NCI-H1105 (cell line): ENCODE data around the gene SMPD1.

Source experiments
- DNase-seq: peaks from one replicate; lab custom pipeline; 2025; lab: John Stamatoyannopoulos, UW

Gene SMPD1

GRCh38 chr11:6389905-6390717 lies at the start of gene SMPD1:
SMPD1 (plus strand) TSS chr11:6390474; CDS start chr11:6390599, 125 bp downstream.
- peak; percentile 86 for DNase-seq

DNA sequence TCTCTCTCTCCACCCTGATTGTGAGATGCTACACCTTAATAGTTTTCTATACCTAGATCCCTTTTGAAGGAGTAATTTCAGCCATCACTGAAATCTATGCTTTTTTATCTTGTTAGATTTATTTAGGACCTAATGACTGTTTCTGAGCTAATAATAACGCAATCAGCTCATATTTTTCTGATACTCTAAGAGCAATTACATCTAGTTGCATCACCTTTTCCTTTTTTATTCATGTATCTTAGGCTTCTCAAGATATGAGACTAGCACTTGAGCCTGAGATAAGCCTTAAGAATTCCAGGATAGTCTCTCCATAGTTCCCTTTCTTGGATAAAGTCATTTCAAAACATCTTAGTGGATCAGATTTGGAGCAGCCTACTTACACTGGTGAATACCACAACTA lies 44.9 kb upstream of the SMPD1 start:
- no peak for DNase-seq

DNA sequence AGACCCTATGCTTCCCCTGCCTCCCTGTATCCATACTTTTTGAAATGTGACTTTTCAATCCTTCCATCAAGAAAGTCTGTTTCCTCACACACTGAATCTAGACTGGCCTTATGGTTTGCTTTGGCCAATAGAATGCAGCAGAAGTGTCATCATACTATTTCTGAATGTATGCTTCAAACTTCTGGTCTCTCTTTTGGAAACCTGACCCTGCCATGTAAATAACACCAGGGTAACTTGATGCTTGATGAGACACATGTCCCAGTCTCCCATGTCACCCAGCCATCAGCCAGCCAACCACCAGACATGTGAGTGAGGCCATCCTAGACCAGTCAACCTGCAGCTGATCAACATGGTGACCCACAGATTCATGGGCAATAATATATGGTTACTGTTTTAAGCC lies 40.2 kb upstream of the SMPD1 start:
- DNase-seq = no peak

DNA sequence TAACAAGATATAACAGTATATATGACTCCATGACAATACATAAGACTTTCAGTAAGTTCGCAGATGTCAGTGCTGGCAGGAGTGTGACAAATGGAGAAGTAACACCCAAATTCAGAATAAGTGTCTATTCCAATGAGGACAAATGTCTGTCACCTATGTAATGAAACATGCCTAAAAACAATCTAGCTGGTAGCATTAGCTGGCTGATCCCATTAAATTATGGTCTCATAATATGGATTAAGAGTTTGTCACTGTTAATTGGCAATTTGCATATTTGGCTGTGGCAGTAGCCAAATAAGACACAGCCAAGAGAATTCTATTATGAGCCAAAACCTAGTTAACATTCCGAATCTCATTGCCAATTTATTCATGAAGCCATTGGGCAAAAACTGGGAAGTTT lies 39.8 kb upstream of the SMPD1 start:
- DNase-seq = no peak

DNA sequence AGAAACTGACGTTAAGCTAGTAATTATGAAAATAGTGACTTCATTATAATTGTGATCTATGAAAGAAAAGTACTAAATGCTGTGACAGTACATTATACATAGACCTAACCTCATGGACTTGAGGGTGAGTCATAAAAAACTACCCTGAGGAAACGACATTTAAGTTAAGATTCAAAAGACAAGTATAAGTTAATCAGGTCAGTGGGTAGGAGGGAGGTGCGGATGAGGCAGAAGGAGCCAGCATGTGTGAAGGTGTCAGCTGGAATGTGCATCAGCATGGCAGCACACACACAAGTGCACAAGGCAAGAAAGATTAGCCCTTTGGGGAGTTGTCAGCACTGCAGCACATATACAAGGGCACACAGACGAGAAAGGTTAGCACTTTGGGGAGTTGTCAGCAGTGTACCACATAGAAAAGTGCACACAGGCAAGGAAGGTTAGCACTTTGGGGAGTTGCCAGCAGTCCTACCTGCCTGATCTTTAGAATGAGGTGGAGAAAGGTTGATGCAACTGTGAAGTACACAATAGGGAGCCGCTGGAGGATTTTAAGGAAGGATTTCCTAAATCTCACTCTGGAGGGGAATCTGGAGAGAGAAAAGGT lies 38.4 kb upstream of the SMPD1 start:
- no peak for DNase-seq

DNA sequence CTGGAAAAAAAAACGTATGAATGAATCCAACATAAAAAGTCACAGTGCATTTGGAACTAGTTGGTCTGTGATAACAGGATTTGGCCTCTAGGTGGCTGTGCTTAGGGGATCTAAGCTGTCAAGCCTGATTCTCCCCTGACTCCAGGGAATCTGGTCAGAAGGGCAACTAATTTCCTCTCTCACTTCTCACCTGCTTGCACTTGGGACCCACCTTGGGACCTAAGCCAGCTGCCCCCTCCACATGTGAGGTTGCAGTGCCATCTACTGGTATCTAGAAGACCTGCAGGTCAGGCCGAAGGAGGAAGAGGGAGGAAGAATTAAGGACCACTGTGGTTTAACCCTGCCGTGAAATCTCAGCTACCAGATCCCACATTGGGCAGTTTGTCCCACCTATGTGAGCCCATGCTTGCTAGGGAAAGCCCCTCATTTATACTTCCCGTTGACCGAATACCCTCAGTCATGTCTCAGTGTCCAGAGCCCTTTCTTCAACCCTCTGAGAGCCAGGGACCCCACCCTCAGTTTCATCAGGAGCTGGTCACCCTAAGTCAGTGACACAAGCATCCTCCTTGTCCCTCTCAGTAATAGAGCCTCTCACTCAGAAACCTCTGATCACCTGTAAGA lies 36.8 kb upstream of the SMPD1 start:
- DNase-seq = peak; percentile 93

- DNase-seq = no peak
Observed at GRCh38 chr11:6354651-6355485, 35.4 kb upstream of the SMPD1 start.

GRCh38 chr11:6356503-6357055 lies 33.7 kb upstream of the SMPD1 start:
- no peak for DNase-seq

DNA sequence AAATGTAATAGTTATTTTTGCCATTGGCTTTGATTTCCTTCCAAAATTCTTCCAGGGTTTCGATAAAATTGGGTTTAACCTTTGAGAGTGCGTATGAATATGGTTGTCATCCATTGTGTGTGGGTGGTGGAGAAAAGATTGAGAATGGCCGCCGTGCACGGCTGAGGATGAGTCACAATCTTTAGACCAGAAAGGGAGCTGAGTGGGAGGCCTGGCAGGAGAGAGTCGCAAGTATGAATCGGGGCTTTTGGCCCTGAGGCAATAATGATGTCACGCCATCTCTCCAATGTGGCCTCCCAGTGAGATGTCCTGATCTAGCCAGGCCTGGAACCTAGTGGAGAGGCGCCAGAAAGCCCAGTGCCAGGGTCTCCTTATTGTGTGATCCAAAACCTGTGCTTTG lies 33.1 kb upstream of the SMPD1 start:
- no peak for DNase-seq

- DNase-seq = no peak
Observed at GRCh38 chr11:6360183-6360582, 30.1 kb upstream of the SMPD1 start.

DNA sequence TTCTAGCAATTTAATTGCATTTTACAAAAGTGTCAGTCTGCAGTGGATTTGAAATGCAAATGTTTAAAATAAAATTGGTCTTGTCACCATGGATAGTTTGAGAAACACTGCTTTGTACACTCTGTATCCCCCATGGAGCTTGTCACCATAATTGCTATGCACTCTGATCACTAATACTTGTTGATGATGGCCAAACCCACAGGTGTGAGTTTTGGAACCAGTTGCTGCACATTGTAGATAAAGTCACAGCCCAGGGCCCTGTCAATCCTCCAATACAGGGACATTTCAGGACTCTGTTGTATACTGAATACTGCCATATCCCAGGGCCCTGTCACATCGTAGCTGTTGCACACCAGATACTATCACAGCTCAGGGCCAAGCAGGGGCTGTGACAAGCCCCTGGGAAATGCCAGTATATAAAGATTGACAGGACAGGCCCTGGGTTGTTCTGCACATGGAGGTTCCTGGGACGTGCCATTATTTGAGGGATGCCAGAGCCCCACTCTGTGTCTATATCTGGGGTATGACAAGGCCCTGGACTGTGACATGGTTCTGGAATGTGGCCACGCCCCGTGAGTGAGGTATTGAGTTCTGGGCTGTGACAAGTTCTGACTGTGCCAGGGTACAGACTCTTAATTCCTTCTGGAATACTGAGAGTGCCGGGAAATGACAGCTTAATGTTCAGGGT lies 27.9 kb upstream of the SMPD1 start:
- DNase-seq = no peak

DNA sequence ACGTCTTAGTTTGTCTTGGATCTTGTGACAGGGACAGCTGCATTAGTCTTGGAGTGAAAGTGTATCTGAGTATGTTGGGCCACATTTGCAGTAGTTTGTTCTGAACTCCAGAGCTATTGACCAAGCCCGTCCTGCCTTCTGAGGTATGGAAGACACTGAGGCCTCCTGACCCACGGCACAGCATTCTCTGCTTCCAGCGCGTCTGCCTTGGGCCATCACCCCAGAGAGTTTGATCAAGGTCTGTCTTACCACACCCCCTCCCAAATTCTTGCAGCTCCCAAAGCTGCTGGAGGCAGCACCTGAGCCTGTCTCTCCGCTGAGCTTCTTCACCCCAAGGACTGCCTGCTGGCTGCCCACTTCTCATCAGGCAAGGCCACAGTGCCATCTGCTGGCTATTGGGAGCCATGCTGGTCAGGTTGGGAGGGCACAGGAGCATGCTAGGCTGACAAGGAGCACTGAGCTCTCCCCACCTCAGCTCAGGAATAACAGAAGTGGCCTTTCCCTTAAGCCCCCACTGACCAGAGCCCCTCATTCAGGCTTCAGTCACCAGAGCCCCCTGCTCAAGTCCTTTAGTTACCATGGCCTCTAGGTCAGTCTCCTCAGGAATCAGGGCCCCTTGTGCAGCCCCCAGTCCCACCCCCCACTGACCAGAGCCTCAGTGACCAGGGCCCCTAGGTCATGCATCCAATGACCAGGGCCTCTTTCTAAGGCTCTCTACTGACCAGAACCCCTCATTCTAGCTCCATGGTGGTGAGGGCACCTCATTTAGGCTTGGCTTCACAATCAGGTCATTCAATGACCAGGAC lies 27.2 kb upstream of the SMPD1 start:
- peak; percentile 67 for DNase-seq

DNA sequence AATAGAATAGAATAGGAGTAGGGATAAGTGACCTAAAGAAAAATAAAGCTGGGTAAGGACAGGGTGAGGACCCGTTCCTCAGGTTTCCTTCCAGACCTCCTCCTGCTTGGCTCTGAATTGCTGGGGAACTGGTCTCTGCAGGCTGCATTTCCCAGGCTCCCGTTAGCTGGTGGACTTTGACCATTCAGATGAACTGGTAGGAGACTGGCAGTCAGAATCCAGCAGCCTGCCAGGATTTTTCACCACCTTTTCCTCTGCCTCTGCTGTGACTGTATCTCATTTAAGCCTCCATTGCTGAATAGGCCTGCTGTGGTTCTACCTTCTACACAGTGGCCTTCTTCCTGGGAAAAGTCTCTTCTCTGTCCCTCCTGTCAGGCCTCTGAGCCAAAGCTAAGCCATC lies 24.6 kb upstream of the SMPD1 start:
- no peak for DNase-seq

- no peak for DNase-seq
Observed at GRCh38 chr11:6371825-6372224, 18.4 kb upstream of the SMPD1 start.

DNA sequence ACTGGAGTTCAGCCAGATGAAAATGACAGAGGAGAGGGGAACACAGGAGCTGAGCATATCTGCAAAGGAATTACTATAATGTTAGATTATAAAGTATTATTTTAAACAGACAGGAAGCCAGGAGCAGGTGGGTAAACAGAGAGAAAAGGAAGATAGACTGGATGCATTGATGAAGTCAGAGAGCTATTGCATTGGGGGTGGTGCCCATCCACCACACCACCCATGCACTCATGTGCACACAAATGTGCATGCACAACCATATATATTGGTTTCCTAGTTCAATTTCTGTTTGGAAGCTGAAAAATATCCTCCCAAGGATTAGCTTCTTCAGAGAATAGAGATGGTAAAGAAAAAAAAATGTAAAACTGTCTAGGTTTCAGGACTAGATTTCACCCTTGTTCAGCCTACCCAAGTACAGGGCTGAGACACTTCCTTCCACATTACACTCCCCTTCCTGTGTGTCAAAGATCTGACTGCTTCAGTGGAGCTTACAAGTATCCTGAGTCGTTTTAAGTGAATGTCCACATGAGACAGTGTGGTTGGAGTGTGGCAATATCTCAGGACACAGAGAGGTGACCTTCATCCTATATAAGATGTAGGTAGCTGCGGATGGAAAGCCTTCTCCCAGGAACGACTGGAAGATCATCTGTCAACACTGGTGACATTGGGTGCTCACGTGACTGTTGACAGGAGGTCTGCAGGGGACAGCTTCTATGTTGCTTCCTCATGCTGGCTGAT lies 12.2 kb upstream of the SMPD1 start:
- DNase-seq = no peak

DNA sequence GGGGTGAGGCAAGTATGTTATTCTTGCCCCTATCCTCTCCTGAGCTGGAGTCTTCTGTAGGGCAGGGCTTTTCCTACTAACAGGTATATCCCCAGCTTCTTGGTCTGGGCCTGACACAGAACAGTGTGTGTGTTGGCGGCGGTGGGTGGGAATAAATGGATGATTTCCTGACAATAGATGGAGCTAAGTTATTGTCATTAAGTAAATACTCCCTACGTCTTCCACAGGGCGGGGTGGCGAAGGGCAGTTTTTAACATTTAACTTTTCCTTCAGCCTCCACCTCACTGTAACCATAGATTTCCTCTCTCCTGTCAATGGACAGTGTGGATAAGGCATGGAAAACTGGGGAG lies 11.7 kb upstream of the SMPD1 start:
- DNase-seq = no peak

- no peak for DNase-seq
Observed at GRCh38 chr11:6385046-6385777, 5.1 kb upstream of the SMPD1 start.

GRCh38 chr11:6387811-6388599 lies 2.3 kb upstream of the SMPD1 start:
- DNase-seq = no peak

- DNase-seq = no peak
Observed at GRCh38 chr11:6388748-6389147, 1.5 kb upstream of the SMPD1 start.
